ENCODE data around the gene GALNT2. TPM values are rescaled to one million over a fixed set of nuclear protein-coding genes. Genes with fewer than 3 reads are reported as not detected.
A peak's percentile ranks its signal among the peaks of the same experiment; 100 is the strongest.

The GALNT2 gene
- total RNA-seq, 1 experiment from 2014 or later = 62.2 TPM

- Mint-ChIP-seq H3K9me3 (ENCODE audit: unreplicated experiment) (no peaks in the 10 kb centered on the region), H3K4me3 (ENCODE audit: unreplicated experiment) (no peak overlapping the region), H3K27me3 (ENCODE audit: insufficient read depth, unreplicated experiment) (no peaks in the 10 kb centered on the region), H3K36me3 (ENCODE audit: insufficient read depth, unreplicated experiment) (peaks cover 10% of the 10 kb centered on the region), H3K4me1 (ENCODE audit: low read depth, unreplicated experiment) (no peaks in the 10 kb centered on the region), H3K27ac (ENCODE audit: unreplicated experiment) (no peak overlapping the region)
- no TSS peak for BruUV-seq (replicated peaks)
- Histone ChIP-seq H3K9me3 (no peaks in the 10 kb centered on the region), H3K4me3 (ENCODE audit: low read depth, low read length) (no peak overlapping the region), H3K36me3 (ENCODE audit: control insufficient read depth, insufficient read depth, low read length) (no peaks in the 10 kb centered on the region; the same call in 1 of the 2 replicates), H3K27me3 (replicated peaks; ENCODE audit: control insufficient read depth, insufficient read depth, low read length) (no peaks in the 10 kb centered on the region), H3K4me1 (no peaks in the 10 kb centered on the region)
- peak in 1 of 2 experiments; percentile 16 for DNase-seq
- ChIA-PET CTCF (no interaction called here), POLR2A (no interaction called here)
- intact Hi-C loops (cut with micrococcal nuclease; ENCODE audit: unreplicated experiment) = no loop called here
- TF ChIP-seq CTCF (IDR thresholded peaks at IDR 0.05; ENCODE audit: insufficient read depth in 1 of 2, low read depth in 1 of 2, low read length in 1 of 2, severe bottlenecking in 1 of 2, unreplicated experiment in 1 of 2) = no peak
These were observed 207.2 kb downstream of the GALNT2 start for GRCh38 chr1:230274254-230274653.

GRCh38 chr1:230276401-230276800, 209.4 kb downstream of the GALNT2 start:
- H3K36me3 ChIP-seq (ENCODE audit: control insufficient read depth, insufficient read depth, low read length) = peaks cover 1% of the 10 kb centered on the region; the same call in 1 of the 2 replicates
- intact Hi-C loops (cut with micrococcal nuclease; ENCODE audit: unreplicated experiment) = no loop called here
- H3K9me3 ChIP-seq = no peaks in the 10 kb centered on the region
- H3K4me1 ChIP-seq = no peaks in the 10 kb centered on the region
- Mint-ChIP-seq H3K9me3 (ENCODE audit: unreplicated experiment) (no peaks in the 10 kb centered on the region), H3K36me3 (ENCODE audit: insufficient read depth, unreplicated experiment) (peaks cover 7% of the 10 kb centered on the region), H3K27me3 (ENCODE audit: insufficient read depth, unreplicated experiment) (no peaks in the 10 kb centered on the region), H3K4me3 (ENCODE audit: unreplicated experiment) (no peak overlapping the region), H3K27ac (ENCODE audit: unreplicated experiment) (no peak overlapping the region), H3K4me1 (ENCODE audit: low read depth, unreplicated experiment) (no peaks in the 10 kb centered on the region)
- CTCF ChIA-PET = no interaction called here
- H3K27me3 ChIP-seq (replicated peaks; ENCODE audit: control insufficient read depth, insufficient read depth, low read length) = no peaks in the 10 kb centered on the region
- no peak for TF ChIP-seq CTCF (IDR thresholded peaks at IDR 0.05; ENCODE audit: insufficient read depth in 1 of 2, low read depth in 1 of 2, low read length in 1 of 2, severe bottlenecking in 1 of 2, unreplicated experiment in 1 of 2)
- no peak overlapping the region for H3K4me3 ChIP-seq (ENCODE audit: low read depth, low read length)
- no TSS peak for BruUV-seq (replicated peaks)
- peak in 1 of 2 experiments; percentile 23 for DNase-seq
- POLR2A ChIA-PET = no interaction called here

- H3K36me3 ChIP-seq (ENCODE audit: control insufficient read depth, insufficient read depth, low read length) = peaks cover 1% of the 10 kb centered on the region; the same call in 1 of the 2 replicates
- DNase-seq = peak in 1 of 2 experiments; percentile 19
- H3K36me3 Mint-ChIP-seq (ENCODE audit: insufficient read depth, unreplicated experiment) = peaks cover 6% of the 10 kb centered on the region
- ChIA-PET CTCF (no interaction called here), POLR2A (no interaction called here)
- no peak overlapping the region for H3K4me3 ChIP-seq (ENCODE audit: low read depth, low read length)
- H3K27me3 ChIP-seq (replicated peaks; ENCODE audit: control insufficient read depth, insufficient read depth, low read length) = no peaks in the 10 kb centered on the region
- BruUV-seq (replicated peaks) = no TSS peak
- no peaks in the 10 kb centered on the region for H3K4me1 Mint-ChIP-seq (ENCODE audit: low read depth, unreplicated experiment)
- no peak overlapping the region for H3K27ac Mint-ChIP-seq (ENCODE audit: unreplicated experiment)
- no peaks in the 10 kb centered on the region for H3K9me3 ChIP-seq
- no peaks in the 10 kb centered on the region for H3K4me1 ChIP-seq
- TF ChIP-seq CTCF (IDR thresholded peaks at IDR 0.05; ENCODE audit: insufficient read depth in 1 of 2, low read depth in 1 of 2, low read length in 1 of 2, severe bottlenecking in 1 of 2, unreplicated experiment in 1 of 2) = no peak
- no peaks in the 10 kb centered on the region for H3K27me3 Mint-ChIP-seq (ENCODE audit: insufficient read depth, unreplicated experiment)
- intact Hi-C loops (cut with micrococcal nuclease; ENCODE audit: unreplicated experiment) = no loop called here
- H3K4me3 Mint-ChIP-seq (ENCODE audit: unreplicated experiment) = no peak overlapping the region
- H3K9me3 Mint-ChIP-seq (ENCODE audit: unreplicated experiment) = no peaks in the 10 kb centered on the region
These were observed 210.4 kb downstream of the GALNT2 start for GRCh38 chr1:230277201-230278025.
